GM13977 (cell line): ENCODE results near the gene RIMKLA.
A peak's percentile ranks its signal among the peaks of the same experiment; 100 is the strongest.

ENCODE experiments used
- DNase-seq: peaks from one replicate; pipeline ENCODE4 v3.0.0; 2012; ENCODE audit warnings: low spot score
- in situ Hi-C: fragments of 300-500 bp; cut with MboI; formaldehyde crosslinking; loops from one replicate; pipeline ENCODE4 v1.12.0; 2022; ENCODE audit warnings: low sequenced_read_pairs, low pct_unique_long_range_greater_than_20kb, mixed read lengths, inconsistent platforms; ENCODE audit not compliant: unreplicated experiment
- TF ChIP-seq, protein P1 (sequence below): IDR thresholded peaks from 2 replicates; pipeline ENCODE4 v1.5.1; 2012; ENCODE audit warnings: mild to moderate bottlenecking, control low read depth; ENCODE audit not compliant: insufficient read depth; ENCODE audit errors: extremely low read depth, missing control alignments

RIMKLA gene

DNA sequence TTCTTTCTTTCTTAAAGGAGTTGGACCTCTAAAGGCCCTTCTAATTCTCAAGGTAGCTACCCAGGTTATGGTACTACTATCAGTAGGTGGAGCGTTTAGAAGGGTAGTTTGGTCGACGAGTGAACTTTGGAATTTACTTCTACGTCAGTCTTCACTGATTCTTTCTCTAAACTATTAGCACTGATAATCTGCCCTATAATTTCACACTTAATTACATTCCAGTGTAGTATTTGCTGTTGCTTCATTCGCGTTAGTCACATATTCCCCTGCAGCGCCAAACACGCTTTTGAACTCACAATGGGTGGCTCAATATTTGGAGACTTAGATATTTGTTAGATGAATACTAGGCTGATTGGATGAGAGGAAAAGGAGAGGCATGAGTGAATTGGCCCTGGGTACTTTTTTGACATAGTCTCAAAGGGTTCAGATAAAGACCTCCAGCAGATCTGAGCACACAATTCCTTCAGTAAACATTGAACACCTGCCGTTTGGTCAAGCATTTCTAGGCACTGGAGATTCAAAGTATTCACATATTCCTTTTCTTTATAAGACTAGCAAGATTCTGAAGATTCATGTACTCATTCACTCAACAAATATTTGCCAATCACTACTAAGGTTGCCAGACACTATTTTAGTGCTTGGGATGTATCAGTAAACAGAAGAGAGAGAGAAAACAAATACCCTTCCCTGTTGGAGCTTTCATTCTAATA lies 44.6 kb upstream of the RIMKLA start:
- in situ Hi-C loops = loop anchor here (25.0 kb wide), 1 partner anchor 401 kb away; the partner anchor contains the start of gene CLDN19
- TF ChIP-seq, protein P1, sequence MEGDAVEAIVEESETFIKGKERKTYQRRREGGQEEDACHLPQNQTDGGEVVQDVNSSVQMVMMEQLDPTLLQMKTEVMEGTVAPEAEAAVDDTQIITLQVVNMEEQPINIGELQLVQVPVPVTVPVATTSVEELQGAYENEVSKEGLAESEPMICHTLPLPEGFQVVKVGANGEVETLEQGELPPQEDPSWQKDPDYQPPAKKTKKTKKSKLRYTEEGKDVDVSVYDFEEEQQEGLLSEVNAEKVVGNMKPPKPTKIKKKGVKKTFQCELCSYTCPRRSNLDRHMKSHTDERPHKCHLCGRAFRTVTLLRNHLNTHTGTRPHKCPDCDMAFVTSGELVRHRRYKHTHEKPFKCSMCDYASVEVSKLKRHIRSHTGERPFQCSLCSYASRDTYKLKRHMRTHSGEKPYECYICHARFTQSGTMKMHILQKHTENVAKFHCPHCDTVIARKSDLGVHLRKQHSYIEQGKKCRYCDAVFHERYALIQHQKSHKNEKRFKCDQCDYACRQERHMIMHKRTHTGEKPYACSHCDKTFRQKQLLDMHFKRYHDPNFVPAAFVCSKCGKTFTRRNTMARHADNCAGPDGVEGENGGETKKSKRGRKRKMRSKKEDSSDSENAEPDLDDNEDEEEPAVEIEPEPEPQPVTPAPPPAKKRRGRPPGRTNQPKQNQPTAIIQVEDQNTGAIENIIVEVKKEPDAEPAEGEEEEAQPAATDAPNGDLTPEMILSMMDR = no peak
- DNase-seq = peak; percentile 25

- DNase-seq = no peak
- in situ Hi-C loops = loop anchor here (25.0 kb wide), 1 partner anchor 400 kb away; the partner anchor contains the start of gene CLDN19
- TF ChIP-seq, protein P1 = no peak
These were observed 43.6 kb upstream of the RIMKLA start for GRCh38 chr1:42336978-42337377.

DNA sequence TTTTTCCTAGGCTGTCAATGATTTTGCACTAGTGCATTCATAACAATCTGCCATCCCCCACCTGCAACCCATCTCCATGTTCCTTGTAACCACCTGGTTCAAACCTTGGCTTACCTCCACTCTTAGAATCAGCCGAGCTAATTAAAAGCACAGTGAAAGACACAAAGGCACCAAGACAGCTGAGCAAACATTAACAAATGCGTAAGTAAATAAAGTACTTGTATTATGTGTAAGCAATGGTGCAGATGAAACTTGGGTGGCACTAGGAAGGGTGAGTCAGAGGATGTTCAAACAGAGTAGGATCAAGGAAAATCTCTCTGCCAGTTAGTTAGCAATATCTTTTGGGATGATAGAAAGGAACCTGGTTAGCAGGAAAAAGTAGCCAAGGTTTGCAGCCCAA lies 40.5 kb upstream of the RIMKLA start:
- no peak for DNase-seq
- in situ Hi-C loops = loop anchor here (25.0 kb wide), 1 partner anchor 397 kb away; the partner anchor contains the start of gene CLDN19
- TF ChIP-seq, protein P1 = no peak

GRCh38 chr1:42340901-42341300 lies 39.7 kb upstream of the RIMKLA start:
- TF ChIP-seq, protein P1 = no peak
- in situ Hi-C loops = loop anchor here (25.0 kb wide), 1 partner anchor 396 kb away; the partner anchor contains the start of gene CLDN19
- DNase-seq = no peak

DNA sequence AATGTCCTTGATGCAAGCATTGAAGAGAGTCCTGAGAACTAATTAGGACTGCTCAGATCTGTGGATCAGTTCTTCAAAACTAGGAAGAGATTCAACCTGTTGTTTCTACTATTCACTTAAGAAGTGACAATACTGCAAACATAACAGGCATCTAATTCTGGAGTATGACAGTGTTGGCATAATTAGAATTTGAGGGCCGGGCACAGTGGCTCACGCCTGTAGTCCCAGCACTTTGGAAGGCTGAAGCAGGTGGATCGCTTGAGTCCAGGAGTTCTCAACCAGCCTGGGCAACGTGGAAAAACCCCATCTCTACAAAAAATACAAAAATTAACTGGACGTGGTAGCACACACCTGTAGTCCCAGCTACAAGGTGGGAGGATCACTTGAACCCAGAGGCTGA lies 37.5 kb upstream of the RIMKLA start:
- TF ChIP-seq, protein P1 = no peak
- DNase-seq = no peak
- in situ Hi-C loops = loop anchor here (25.0 kb wide), 1 partner anchor 394 kb away; the partner anchor contains the start of gene CLDN19

GRCh38 chr1:42348498-42348897 lies 32.1 kb upstream of the RIMKLA start:
- in situ Hi-C loops = loop anchor here (25.0 kb wide), 1 partner anchor 389 kb away; the partner anchor contains the start of gene CLDN19
- no peak for DNase-seq
- TF ChIP-seq, protein P1 = no peak
